Measurements from ENCODE around the gene CARHSP1.
"Not testable (repeated sequence)": the region's sequence is repeated elsewhere in the genome, so short reads cannot be mapped to it uniquely, and the experiment has no call there.

DNA sequence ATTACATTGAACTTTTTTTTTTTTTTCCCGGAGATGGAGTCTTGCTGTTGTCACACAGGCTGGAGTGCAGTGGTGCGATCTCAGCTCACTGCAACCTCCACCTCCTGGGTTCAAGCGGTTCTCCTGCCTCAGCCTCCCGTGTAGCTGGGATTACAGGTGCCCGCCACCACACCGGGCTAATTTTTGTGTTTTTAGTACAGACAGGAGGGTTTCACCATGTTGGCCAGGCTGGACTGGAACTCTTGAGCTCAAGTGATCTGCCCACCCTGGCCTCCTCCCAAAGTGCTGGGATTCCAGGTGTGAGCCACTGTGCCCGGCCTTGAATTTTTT, 5.0 kb upstream of the CARHSP1 start:
- not testable (repeated sequence) for TF ChIP-seq CTCF (conservative IDR thresholded peaks at IDR 0.05; ENCODE audit: low read length); EZH2phosphoT487 (IDR thresholded peaks at IDR 0.05; ENCODE audit: borderline replicate concordance)

Measured in Loucy (cell line).